Colon (tissue), 2 donors: ENCODE results near the gene SFRP4.
"Not testable (repeated sequence)": the region's sequence is repeated elsewhere in the genome, so short reads cannot be mapped to it uniquely, and the experiment has no call there.

Source experiments
- FAIRE-seq: peaks from 2 replicates; lab custom pipeline; 2012; peaks lifted over from hg19 to GRCh38; lab: Jason Lieb, UNC
- donor health status: control.
- donor health status: control.

SFRP4 gene

GRCh38 chr7:37916673-37917660 is at the start of gene SFRP4:
Gene SFRP4 (minus strand): TSS chr7:37916817. CDS start chr7:37916537, 280 bp downstream.
- no peak for FAIRE-seq

GRCh38 chr7:37964196-37964595 is 47.6 kb upstream of the SFRP4 start:
- no peak for FAIRE-seq

- no peak for FAIRE-seq
Measured at GRCh38 chr7:37961251-37961650, 44.6 kb upstream of the SFRP4 start.

GRCh38 chr7:37960483-37960882 is 43.9 kb upstream of the SFRP4 start:
- no peak for FAIRE-seq

- FAIRE-seq, result no peak
Measured at GRCh38 chr7:37957221-37957970, 40.8 kb upstream of the SFRP4 start.

- no peak for FAIRE-seq
Measured at GRCh38 chr7:37956791-37957190, 40.2 kb upstream of the SFRP4 start.

- not testable (repeated sequence) for FAIRE-seq
Measured at GRCh38 chr7:37954217-37954616, 37.6 kb upstream of the SFRP4 start.

GRCh38 chr7:37952240-37952639 is 35.6 kb upstream of the SFRP4 start:
- FAIRE-seq, result no peak

GRCh38 chr7:37947941-37948210 is 31.3 kb upstream of the SFRP4 start:
- no peak for FAIRE-seq

GRCh38 chr7:37947138-37947940 is 30.7 kb upstream of the SFRP4 start:
- FAIRE-seq, result no peak

- no peak for FAIRE-seq
Measured at GRCh38 chr7:37945336-37945735, 28.7 kb upstream of the SFRP4 start.

GRCh38 chr7:37944737-37945054 is 28.1 kb upstream of the SFRP4 start:
- no peak for FAIRE-seq

- FAIRE-seq, result no peak
Measured at GRCh38 chr7:37943905-37944736, 27.5 kb upstream of the SFRP4 start.

- no peak for FAIRE-seq
Measured at GRCh38 chr7:37942934-37943610, 26.5 kb upstream of the SFRP4 start.

- FAIRE-seq, result no peak
Measured at GRCh38 chr7:37933018-37933566, 16.5 kb upstream of the SFRP4 start.

GRCh38 chr7:37932543-37932942 is 15.9 kb upstream of the SFRP4 start:
- no peak for FAIRE-seq

- FAIRE-seq, result no peak
Measured at GRCh38 chr7:37930226-37930948, 13.8 kb upstream of the SFRP4 start.

GRCh38 chr7:37928878-37929277 is 12.3 kb upstream of the SFRP4 start:
- FAIRE-seq, result no peak

- FAIRE-seq, result no peak
Measured at GRCh38 chr7:37927773-37928444, 11.3 kb upstream of the SFRP4 start.

- no peak for FAIRE-seq
Measured at GRCh38 chr7:37925620-37926019, 9.0 kb upstream of the SFRP4 start.
